ENCODE results near the gene CDHR3.
A peak's percentile ranks its signal among the peaks of the same experiment; 100 is the strongest.
"Not testable (repeated sequence)": the region's sequence is repeated elsewhere in the genome, so short reads cannot be mapped to it uniquely, and the experiment has no call there.

CDHR3 gene

GRCh38 chr7:105996860-105997737, 34.0 kb downstream of the CDHR3 start:
- Mint-ChIP-seq H3K4me3 (no peak overlapping the region), H3K9me3 (no peaks in the 10 kb centered on the region), H3K27ac (no peak overlapping the region), H3K36me3 (no peaks in the 10 kb centered on the region), H3K27me3 (peaks cover 0 to 8% of the 10 kb centered on the region in 2 donors), H3K4me1 (peaks cover 0 to 2% of the 10 kb centered on the region in 2 donors)
- DNase-seq (no peak), ATAC-seq (replicated peaks) (no peak)

DNA sequence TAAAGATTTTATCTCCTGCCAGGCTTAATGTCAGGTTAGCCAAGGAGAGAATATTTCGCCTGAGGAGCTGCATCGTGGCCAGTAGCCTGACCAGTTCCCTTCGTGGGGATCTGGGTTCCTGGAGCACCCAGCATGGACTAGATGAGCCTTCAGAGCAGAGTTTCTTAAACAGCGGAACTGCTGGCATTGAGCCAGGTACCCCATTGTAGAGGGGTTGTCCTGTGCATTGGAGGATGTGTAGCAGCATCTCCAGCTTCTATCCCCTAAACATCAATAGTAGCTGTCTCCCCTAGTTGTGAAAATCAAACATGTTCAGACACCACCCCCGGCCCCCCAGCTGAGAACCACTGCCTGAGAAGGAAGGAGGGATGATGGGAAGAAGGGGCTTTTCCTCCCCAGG, 36.2 kb downstream of the CDHR3 start:
- no peak overlapping the region for H3K27ac Mint-ChIP-seq
- no peaks in the 10 kb centered on the region for H3K4me1 Mint-ChIP-seq
- H3K9me3 Mint-ChIP-seq = no peaks in the 10 kb centered on the region

DNA sequence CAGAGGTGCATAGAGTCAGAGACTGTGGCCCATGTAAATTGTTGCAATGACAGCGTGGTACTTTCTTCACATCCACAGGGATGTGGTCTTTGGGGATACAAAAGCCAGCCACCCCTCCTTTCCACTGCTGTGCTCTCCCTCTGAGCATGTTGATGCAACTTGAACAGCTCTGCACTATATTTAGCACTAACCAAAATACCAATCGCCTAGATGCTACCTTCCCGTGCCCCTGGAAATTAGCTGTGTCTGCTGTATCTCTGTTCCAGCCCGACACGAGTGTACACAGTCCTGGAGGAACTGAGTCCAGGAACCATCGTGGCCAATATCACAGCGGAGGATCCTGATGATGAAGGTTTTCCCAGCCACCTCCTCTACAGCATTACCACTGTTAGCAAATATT, 38.1 kb downstream of the CDHR3 start:
- no peak overlapping the region for H3K4me3 Mint-ChIP-seq
- no peak overlapping the region for H3K27ac Mint-ChIP-seq
- ATAC-seq (replicated peaks) (no peak), DNase-seq (no peak)
- no peaks in the 10 kb centered on the region for H3K27me3 Mint-ChIP-seq
- peaks cover 2 to 9% of the 10 kb centered on the region in 2 donors for H3K36me3 Mint-ChIP-seq
- no peaks in the 10 kb centered on the region for H3K4me1 Mint-ChIP-seq
- peaks cover 7 to 8% of the 10 kb centered on the region in 2 donors for H3K9me3 Mint-ChIP-seq

More for the DNA sequence above, 36.2 kb downstream of the CDHR3 start:
- no peak for DNase-seq
- no peak overlapping the region for H3K4me3 Mint-ChIP-seq
- no peak for ATAC-seq (replicated peaks)
- no peaks in the 10 kb centered on the region for H3K36me3 Mint-ChIP-seq
- peaks cover 0 to 8% of the 10 kb centered on the region in 2 donors for H3K27me3 Mint-ChIP-seq

- Mint-ChIP-seq H3K36me3 (peaks cover 5 to 12% of the 10 kb centered on the region in 2 donors), H3K4me1 (no peaks in the 10 kb centered on the region), H3K4me3 (no peak overlapping the region), H3K27me3 (no peaks in the 10 kb centered on the region), H3K27ac (no peak overlapping the region), H3K9me3 (peaks cover 8 to 12% of the 10 kb centered on the region in 2 donors)
- ATAC-seq (replicated peaks) (no peak), DNase-seq (no peak)
Measured at GRCh38 chr7:106001886-106002285, 38.8 kb downstream of the CDHR3 start.

GRCh38 chr7:106003525-106004064, 40.5 kb downstream of the CDHR3 start:
- Mint-ChIP-seq H3K27ac (no peak overlapping the region), H3K4me1 (no peaks in the 10 kb centered on the region), H3K4me3 (no peak overlapping the region), H3K27me3 (no peaks in the 10 kb centered on the region), H3K9me3 (peaks cover 15 to 22% of the 10 kb centered on the region in 2 donors), H3K36me3 (peaks cover 11 to 18% of the 10 kb centered on the region in 2 donors)
- no peak for DNase-seq
- ATAC-seq (replicated peaks) = no peak

DNA sequence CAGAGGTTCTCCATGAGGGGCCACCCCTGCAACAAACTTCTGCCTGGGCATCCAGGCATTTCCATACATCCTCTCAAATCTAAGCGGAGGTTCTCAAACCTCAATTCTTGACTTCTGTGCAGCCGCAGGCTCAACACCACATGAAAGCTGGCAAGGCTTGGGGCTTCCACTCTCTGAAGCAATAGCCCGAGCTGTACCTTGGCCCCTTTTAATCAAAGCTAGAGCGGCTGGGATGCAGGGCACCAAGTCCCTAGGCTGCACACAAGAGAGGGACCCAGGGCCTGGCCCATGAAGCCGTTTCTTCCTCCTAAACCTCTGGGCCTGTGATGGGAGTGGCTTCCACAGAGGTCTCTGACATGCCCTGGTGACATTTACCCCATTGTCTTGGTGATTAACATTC, 43.8 kb downstream of the CDHR3 start:
- Mint-ChIP-seq H3K27me3 (no peaks in the 10 kb centered on the region), H3K4me3 (no peak overlapping the region), H3K4me1 (peaks cover 10 to 19% of the 10 kb centered on the region in 2 donors), H3K9me3 (peaks cover 15 to 22% of the 10 kb centered on the region in 2 donors), H3K36me3 (peaks cover 11 to 18% of the 10 kb centered on the region in 2 donors), H3K27ac (no peak overlapping the region)
- no peak for DNase-seq
- ATAC-seq (replicated peaks) = no peak

DNA sequence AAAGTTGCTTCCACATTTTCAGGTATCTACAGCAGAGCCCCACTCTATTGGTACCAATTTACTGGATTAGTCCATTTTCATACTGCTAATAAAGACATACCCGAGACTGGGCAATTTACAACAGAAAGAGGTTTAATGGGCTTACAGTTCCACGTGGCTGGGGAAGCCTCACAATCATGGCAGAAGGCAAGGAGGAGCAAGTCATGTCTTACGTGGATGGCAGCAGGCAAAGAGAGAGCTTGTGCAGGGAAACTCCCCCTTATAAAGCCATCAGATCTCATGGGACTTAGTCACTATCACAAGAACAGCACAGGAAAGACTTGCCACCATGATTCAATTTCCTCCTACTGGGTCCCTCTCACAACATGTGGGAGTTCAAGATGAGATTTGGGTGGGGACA, 44.7 kb downstream of the CDHR3 start:
- H3K27ac Mint-ChIP-seq; H3K27me3 Mint-ChIP-seq; H3K4me3 Mint-ChIP-seq; DNase-seq; ATAC-seq (replicated peaks): not testable (repeated sequence)
- Mint-ChIP-seq H3K4me1 (peaks cover 14 to 25% of the 10 kb centered on the region in 2 donors), H3K9me3 (peaks cover 15 to 22% of the 10 kb centered on the region in 2 donors), H3K36me3 (peaks cover 11 to 18% of the 10 kb centered on the region in 2 donors)

DNA sequence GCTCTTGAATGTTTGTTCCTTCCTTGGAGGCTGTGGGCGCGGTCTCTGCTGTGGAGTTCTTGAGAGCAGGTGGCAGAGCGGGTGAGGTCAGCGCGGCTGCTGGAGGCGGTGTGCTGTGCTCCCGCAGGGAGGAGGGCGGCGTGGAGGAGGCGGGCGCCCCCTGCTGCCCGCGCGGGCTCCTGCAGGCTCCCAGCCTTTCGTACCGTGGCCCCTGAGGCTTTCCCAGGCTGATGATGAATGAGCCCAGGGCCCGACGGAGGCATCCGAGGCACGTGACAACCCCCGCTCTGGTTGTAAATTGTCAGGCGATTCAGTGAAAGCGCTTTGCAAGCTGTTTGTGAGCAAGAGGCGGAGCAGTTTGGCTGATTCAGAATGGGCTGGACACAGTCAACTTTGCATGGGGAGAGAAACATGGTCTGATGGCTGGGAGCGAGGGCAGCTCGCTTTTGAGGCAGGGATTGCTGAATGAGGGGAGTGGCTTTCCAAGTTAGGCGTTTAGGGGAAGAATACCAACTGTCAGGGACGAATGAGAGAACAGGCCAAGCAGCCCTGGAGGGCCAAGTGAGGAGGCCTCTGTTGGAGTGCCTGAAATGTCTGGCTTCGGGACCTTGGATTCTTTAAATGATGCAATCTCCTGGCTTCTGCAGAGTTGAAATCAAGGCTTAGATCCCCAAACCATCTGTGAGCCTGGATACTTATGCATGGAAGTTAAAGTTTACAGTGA, 46.6 kb downstream of the CDHR3 start:
- no peak overlapping the region for H3K27ac Mint-ChIP-seq
- H3K36me3 Mint-ChIP-seq = peaks cover 11 to 18% of the 10 kb centered on the region in 2 donors
- DNase-seq = peak; percentile 73
- ATAC-seq (replicated peaks) = peak; percentile 96 to 98
- H3K4me3 Mint-ChIP-seq = no peak overlapping the region
- peaks cover 15 to 22% of the 10 kb centered on the region in 2 donors for H3K9me3 Mint-ChIP-seq
- no peaks in the 10 kb centered on the region for H3K27me3 Mint-ChIP-seq
- peaks cover 17 to 27% of the 10 kb centered on the region in 2 donors for H3K4me1 Mint-ChIP-seq

- peak; percentile 44 to 50 for ATAC-seq (replicated peaks)
- DNase-seq = no peak
- Mint-ChIP-seq H3K4me1 (peaks cover 17 to 34% of the 10 kb centered on the region in 2 donors), H3K36me3 (peaks cover 11 to 17% of the 10 kb centered on the region in 2 donors), H3K27me3 (no peaks in the 10 kb centered on the region), H3K4me3 (no peak overlapping the region), H3K9me3 (peaks cover 15 to 22% of the 10 kb centered on the region in 2 donors), H3K27ac (no peak overlapping the region)
Measured at GRCh38 chr7:106010331-106010730, 47.3 kb downstream of the CDHR3 start.

- DNase-seq = no peak
- H3K4me1 Mint-ChIP-seq = peaks cover 20 to 39% of the 10 kb centered on the region in 2 donors
- no peak for ATAC-seq (replicated peaks)
- peaks cover 12 to 18% of the 10 kb centered on the region in 2 donors for H3K9me3 Mint-ChIP-seq
- H3K4me3 Mint-ChIP-seq = no peak overlapping the region
- no peak overlapping the region for H3K27ac Mint-ChIP-seq
- H3K27me3 Mint-ChIP-seq = no peaks in the 10 kb centered on the region
- H3K36me3 Mint-ChIP-seq = peaks cover 11 to 12% of the 10 kb centered on the region in 2 donors
Measured at GRCh38 chr7:106010866-106011265, 47.8 kb downstream of the CDHR3 start.

GRCh38 chr7:106012184-106012583, 49.1 kb downstream of the CDHR3 start:
- ATAC-seq (replicated peaks) (no peak), DNase-seq (no peak)
- Mint-ChIP-seq H3K9me3 (peaks cover 7 to 10% of the 10 kb centered on the region in 2 donors), H3K27ac (no peak overlapping the region), H3K4me3 (no peak overlapping the region), H3K4me1 (peaks cover 23 to 45% of the 10 kb centered on the region in 2 donors), H3K36me3 (peaks cover 6% of the 10 kb centered on the region in 2 donors), H3K27me3 (no peaks in the 10 kb centered on the region)

GRCh38 chr7:106012935-106013439, 49.9 kb downstream of the CDHR3 start:
- H3K27me3 Mint-ChIP-seq = no peaks in the 10 kb centered on the region
- no peaks in the 10 kb centered on the region for H3K36me3 Mint-ChIP-seq
- H3K4me1 Mint-ChIP-seq = peaks cover 23 to 45% of the 10 kb centered on the region in 2 donors
- ATAC-seq (replicated peaks) = no peak
- H3K9me3 Mint-ChIP-seq = peaks cover 0 to 3% of the 10 kb centered on the region in 2 donors
- no peak for DNase-seq
- H3K27ac Mint-ChIP-seq = no peak overlapping the region
- no peak overlapping the region for H3K4me3 Mint-ChIP-seq

- no peak overlapping the region for H3K27ac Mint-ChIP-seq
- peaks cover 17 to 35% of the 10 kb centered on the region in 2 donors for H3K4me1 Mint-ChIP-seq
Measured at GRCh38 chr7:106015381-106016218, 52.5 kb downstream of the CDHR3 start.

More at GRCh38 chr7:106015381-106016218, 52.5 kb downstream of the CDHR3 start:
- Mint-ChIP-seq H3K9me3 (no peaks in the 10 kb centered on the region), H3K4me3 (no peak overlapping the region), H3K27me3 (no peaks in the 10 kb centered on the region), H3K36me3 (no peaks in the 10 kb centered on the region)
- no peak for DNase-seq
- no peak for ATAC-seq (replicated peaks)

All from stimulated activated naive B cell treated with anti-CD40 and anti-IgM and Interleukin-4, amounts not matched to agents 10 μg/mL and 1 μg/mL and 100 μg/mL, for 72 hours (primary cell).